ENCODE results near the gene BMPR1B. TPM values are rescaled to one million over a fixed set of nuclear protein-coding genes. Genes with fewer than 3 reads are reported as not detected.

BMPR1B gene
- total and polyA plus RNA-seq, 9 of the 15 experiments (the other 6 are each of a cell fraction or from before 2014, with no cell fraction given) = 0.01 TPM; not detected in 8

- FAIRE-seq = no peak
Measured at GRCh38 chr4:94715726-94716125, 42.0 kb upstream of the BMPR1B start.

GRCh38 chr4:94721310-94721709 lies 36.4 kb upstream of the BMPR1B start:
- Histone ChIP-seq H3K27ac (ENCODE audit: extremely low read depth, low read depth, low read length) (no peak overlapping the region), H3K36me3 (ENCODE audit: control insufficient read depth, insufficient read depth, low read length) (no peaks in the 10 kb centered on the region), H3K27me3 (ENCODE audit: control insufficient read depth in 2 of 2, insufficient read depth in 2 of 2, low read length in 2 of 2) (peaks cover 0 to 3% of the 10 kb centered on the region in 2 experiments; a peak in 1 of 5 replicates), H3K9ac (ENCODE audit: insufficient read depth in 1 of 2, low read depth in 2 of 2, low read length in 2 of 2) (no peak overlapping the region), H3K79me2 (ENCODE audit: control insufficient read depth, insufficient read depth, low read length) (no peaks in the 10 kb centered on the region), H3K4me3 (no peak overlapping the region), H3K9me3 (replicated peaks; ENCODE audit: control insufficient read depth, insufficient read depth, low read depth, low read length) (no peaks in the 10 kb centered on the region), H3K4me1 (replicated peaks in 1 of 2; ENCODE audit: control insufficient read depth in 2 of 2, insufficient read depth in 2 of 2, low read length in 2 of 2) (no peaks in the 10 kb centered on the region), H3K4me2 (ENCODE audit: insufficient read depth, low read length) (no peak overlapping the region), H4K20me1 (replicated peaks; ENCODE audit: control insufficient read depth, insufficient read depth, low read length) (no peaks in the 10 kb centered on the region), H2AFZ (ENCODE audit: low read depth, low read length) (no peak overlapping the region), H3K9me1 (ENCODE audit: control insufficient read depth, insufficient read depth, low read length) (no peaks in the 10 kb centered on the region)
- ATAC-seq = no peak
- CTCF ChIA-PET (ENCODE audit: low intra/inter-chr PET ratio) = interaction anchor here (0.5 kb wide), 1 partner anchor 100 kb away, joined by 3 read pairs; no protein-coding TSS in a partner anchor
- peak in 1 of 4 experiments; percentile 3 for DNase-seq (ENCODE audit: extremely low read depth in 1 of 4, low spot score in 3 of 4)
- no peak for TF ChIP-seq ASH1L (IDR thresholded peaks at IDR 0.05; ENCODE audit: borderline replicate concordance, low read depth, partially characterized antibody)
- TF ChIP-seq MED1 (CRISPR knock-in tag; IDR thresholded peaks at IDR 0.05; ENCODE audit: borderline replicate concordance) = no peak
- no peak for TF ChIP-seq CC2D1A (IDR thresholded peaks at IDR 0.05)
- TF ChIP-seq KLF6 (CRISPR knock-in tag; IDR thresholded peaks at IDR 0.05; ENCODE audit: borderline replicate concordance) = no peak
- no peak for TF ChIP-seq ZKSCAN3 (CRISPR knock-in tag; IDR thresholded peaks at IDR 0.05)
- no peak for TF ChIP-seq ZNF76 (CRISPR knock-in tag; IDR thresholded peaks at IDR 0.05; ENCODE audit: borderline replicate concordance)
- no peak for TF ChIP-seq NR1H2 (CRISPR knock-in tag; IDR thresholded peaks at IDR 0.05)
- no peak for TF ChIP-seq POU5F1 (IDR thresholded peaks at IDR 0.05; ENCODE audit: borderline replicate concordance, low read depth, low read length, partially characterized antibody)
- no peak for TF ChIP-seq BACH1 (tag; IDR thresholded peaks at IDR 0.05)
- TF ChIP-seq MTA1 (IDR thresholded peaks at IDR 0.05; ENCODE audit: borderline replicate concordance) = no peak
- TF ChIP-seq ZNF384 (IDR thresholded peaks at IDR 0.05; ENCODE audit: low read depth, low read length) = no peak
- in situ Hi-C loops (cut with MboI) = no loop called here
- POLR2A ChIA-PET = no interaction called here
- BruUV-seq (replicated peaks) = no TSS peak
- intact Hi-C loops (cut with micrococcal nuclease) = no loop called here
- no peak for FAIRE-seq
- 8% methylated on average over 2 of the region's 2 CpGs for WGBS (ENCODE audit: insufficient coverage, low coverage, missing lambda C conversion rate)

More at GRCh38 chr4:94715726-94716125, 42.0 kb upstream of the BMPR1B start:
- no peaks in the 10 kb centered on the region for H3K79me2 ChIP-seq (ENCODE audit: control insufficient read depth, insufficient read depth, low read length)
- no peak overlapping the region for H3K27ac ChIP-seq (ENCODE audit: extremely low read depth, low read depth, low read length)
- peaks cover 0 to 13% of the 10 kb centered on the region in 2 experiments; a peak in 3 of 5 replicates for H3K27me3 ChIP-seq (ENCODE audit: control insufficient read depth in 2 of 2, insufficient read depth in 2 of 2, low read length in 2 of 2)
- in situ Hi-C loops (cut with MboI) = no loop called here
- no TSS peak for BruUV-seq (replicated peaks)
- CTCF ChIA-PET (ENCODE audit: low intra/inter-chr PET ratio) = no interaction called here
- no peak overlapping the region for H3K4me2 ChIP-seq (ENCODE audit: insufficient read depth, low read length)
- H3K4me1 ChIP-seq (replicated peaks in 1 of 2; ENCODE audit: control insufficient read depth in 2 of 2, insufficient read depth in 2 of 2, low read length in 2 of 2) = no peaks in the 10 kb centered on the region
- H3K9ac ChIP-seq (ENCODE audit: insufficient read depth in 1 of 2, low read depth in 2 of 2, low read length in 2 of 2) = no peak overlapping the region
- no peaks in the 10 kb centered on the region for H3K9me3 ChIP-seq (replicated peaks; ENCODE audit: control insufficient read depth, insufficient read depth, low read depth, low read length)
- no peak overlapping the region for H3K4me3 ChIP-seq
- WGBS (ENCODE audit: insufficient coverage, low coverage, missing lambda C conversion rate) = under 1% methylated on average over 6 of the region's 6 CpGs
- POLR2A ChIA-PET = interaction anchor here (0.7 kb wide), 1 partner anchor 11 kb away, joined by 3 read pairs; no protein-coding TSS in a partner anchor
- H4K20me1 ChIP-seq (replicated peaks; ENCODE audit: control insufficient read depth, insufficient read depth, low read length) = no peaks in the 10 kb centered on the region
- ATAC-seq = no peak
- DNase-seq (ENCODE audit: extremely low read depth in 1 of 4, low spot score in 3 of 4) = no peak
- intact Hi-C loops (cut with micrococcal nuclease) = no loop called here
- no peak overlapping the region for H2AFZ ChIP-seq (ENCODE audit: low read depth, low read length)
- H3K36me3 ChIP-seq (ENCODE audit: control insufficient read depth, insufficient read depth, low read length) = no peaks in the 10 kb centered on the region
- H3K9me1 ChIP-seq (ENCODE audit: control insufficient read depth, insufficient read depth, low read length) = no peaks in the 10 kb centered on the region
- no peak for TF ChIP-seq ZNF644 (tag; IDR thresholded peaks at IDR 0.05; ENCODE audit: low read depth)
- TF ChIP-seq NEUROD1 (IDR thresholded peaks at IDR 0.05; ENCODE audit: borderline replicate concordance, low read depth, low read length, partially characterized antibody) = no peak
- no peak for TF ChIP-seq EP400 (IDR thresholded peaks at IDR 0.05)
- TF ChIP-seq ZNF146 (CRISPR knock-in tag; IDR thresholded peaks at IDR 0.05; ENCODE audit: unreplicated experiment) = no peak
